T-helper 2 cell treated with Interferon-gamma antibody and Interleukin-4, amounts not matched to agents 100 ng/mL and 5 ng/mL, for 36 hours (primary cell): ENCODE results near the gene EMC6. TPM values are rescaled to one million over a fixed set of nuclear protein-coding genes. Genes with fewer than 3 reads are reported as not detected.

Experiments used
- intact Hi-C: fragments of 100-400 bp; cut with micrococcal nuclease; formaldehyde crosslinking; loops from one replicate; pipeline ENCODE4 v1.15.1; 2023
- total RNA-seq: library from RNA; stranded (reverse); gene quantifications from 2 replicates; pipeline ENCODE4 v1.2.3, GENCODE V29; 2022

The EMC6 gene
- total RNA-seq, 1 donor from 2014 or later: 44.3 TPM

DNA sequence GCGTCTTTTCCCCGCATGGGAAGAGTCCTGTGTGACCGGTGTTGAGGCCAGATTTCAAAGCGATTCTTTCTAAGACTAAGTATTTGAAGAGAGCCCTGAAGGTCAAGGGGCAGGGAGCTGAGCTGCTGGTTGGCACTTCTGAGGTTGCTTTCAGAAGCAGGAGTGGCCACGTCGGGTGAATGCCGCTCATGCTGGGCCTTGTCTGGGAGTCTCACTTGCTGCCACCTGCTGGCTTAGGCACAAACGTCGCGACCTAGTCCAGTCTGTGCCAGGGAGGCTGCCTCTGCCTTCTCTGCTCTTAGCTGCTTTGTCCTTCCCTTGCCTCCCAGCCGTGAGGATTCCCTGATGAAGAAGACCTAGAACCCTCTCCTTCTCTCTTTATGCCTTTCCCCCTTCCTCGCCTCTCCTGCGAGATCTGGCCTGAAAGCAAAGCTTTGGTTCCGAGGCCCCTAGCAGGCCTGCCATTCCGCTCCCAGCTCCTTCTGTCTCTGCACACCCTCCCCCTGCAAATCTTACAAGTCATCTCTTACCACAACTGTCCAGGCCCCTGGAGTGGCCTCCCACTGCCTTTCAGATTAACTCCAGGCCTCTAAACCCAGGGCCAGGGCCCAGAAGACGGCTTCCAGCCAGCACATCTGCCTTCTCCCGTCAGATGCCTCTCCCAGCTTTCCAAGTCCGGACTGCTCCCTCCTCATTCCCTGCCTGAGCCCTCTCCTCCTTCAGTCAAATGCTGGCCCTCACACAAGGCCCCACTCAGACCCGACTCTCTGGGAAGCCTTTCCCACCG lies 20.6 kb upstream of the EMC6 start:
- intact Hi-C loops: loop anchor here (1.0 to 5.0 kb wide), 2 partner anchors 46 to 601 kb away; no protein-coding TSS in a partner anchor

DNA sequence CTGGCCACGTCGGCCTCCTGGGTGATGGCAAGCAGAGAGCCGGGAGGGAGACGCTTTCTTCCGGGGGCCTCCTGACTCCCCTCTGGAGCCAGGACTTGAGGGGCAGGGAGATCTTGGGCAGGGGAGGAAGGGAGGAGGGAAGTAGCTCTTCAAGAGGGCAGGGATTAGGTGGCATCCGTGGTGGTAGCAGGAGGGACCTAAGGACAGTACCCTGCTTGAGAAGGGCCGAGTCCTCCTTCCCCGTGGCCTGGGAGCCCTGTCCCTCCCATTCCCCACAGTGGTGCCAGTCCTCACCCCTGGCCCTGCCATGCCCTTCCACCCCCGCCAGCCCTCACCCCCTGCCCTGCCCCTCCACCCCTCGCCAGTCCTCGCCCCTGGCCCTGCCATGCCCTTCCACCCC lies 12.8 kb upstream of the EMC6 start:
- intact Hi-C loops: no loop called here

- intact Hi-C loops: no loop called here
Measured at GRCh38 chr17:3656353-3656752, 12.3 kb upstream of the EMC6 start.

DNA sequence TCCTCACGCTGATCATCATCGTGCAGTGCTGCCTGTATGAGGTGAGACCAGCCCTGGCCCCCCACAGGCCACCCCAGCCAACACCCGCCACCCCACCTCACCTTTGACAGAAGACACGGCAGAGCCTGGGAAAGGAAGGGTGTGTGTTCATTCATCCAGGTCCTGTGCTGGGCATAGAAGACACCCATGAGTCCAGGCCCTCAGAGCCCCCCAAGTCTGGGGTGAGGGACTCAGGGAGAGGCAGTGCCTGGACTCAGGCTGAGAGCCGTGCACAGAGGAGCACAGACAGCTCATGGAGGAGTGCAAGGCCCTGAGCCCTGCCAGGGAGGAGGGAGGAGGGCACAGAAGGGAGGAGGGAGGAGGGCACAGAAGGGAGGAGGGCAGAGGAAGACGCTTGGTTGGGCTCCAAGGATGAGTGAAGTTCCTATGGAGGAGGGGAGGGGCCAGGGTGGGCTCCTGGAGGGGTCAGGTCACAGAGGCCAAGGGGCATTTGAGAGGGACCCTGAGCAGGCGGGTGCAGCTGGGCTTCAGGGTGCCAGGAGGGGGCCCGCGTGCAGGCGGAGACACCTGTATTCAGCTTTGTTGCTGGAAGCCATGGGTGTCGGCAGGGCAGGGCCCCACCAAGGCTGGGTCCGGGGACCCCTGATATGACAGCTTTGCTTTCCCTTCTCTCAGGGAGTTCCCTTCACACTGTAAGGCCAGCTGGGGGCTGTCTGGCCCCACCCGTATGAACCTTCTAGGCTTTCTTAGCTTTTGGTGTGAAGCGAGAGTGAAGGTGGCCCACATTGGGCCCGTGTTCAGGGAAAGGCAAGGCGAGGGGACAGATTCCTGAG lies 11.6 kb upstream of the EMC6 start:
- intact Hi-C loops: no loop called here

GRCh38 chr17:3657588-3657869 lies 11.1 kb upstream of the EMC6 start:
- intact Hi-C loops: no loop called here

GRCh38 chr17:3657874-3658783 lies 10.5 kb upstream of the EMC6 start:
- intact Hi-C loops: no loop called here

- intact Hi-C loops: no loop called here
Measured at GRCh38 chr17:3658784-3659449, 9.7 kb upstream of the EMC6 start.

- intact Hi-C loops: no loop called here
Measured at GRCh38 chr17:3659541-3660111, 9.0 kb upstream of the EMC6 start.

DNA sequence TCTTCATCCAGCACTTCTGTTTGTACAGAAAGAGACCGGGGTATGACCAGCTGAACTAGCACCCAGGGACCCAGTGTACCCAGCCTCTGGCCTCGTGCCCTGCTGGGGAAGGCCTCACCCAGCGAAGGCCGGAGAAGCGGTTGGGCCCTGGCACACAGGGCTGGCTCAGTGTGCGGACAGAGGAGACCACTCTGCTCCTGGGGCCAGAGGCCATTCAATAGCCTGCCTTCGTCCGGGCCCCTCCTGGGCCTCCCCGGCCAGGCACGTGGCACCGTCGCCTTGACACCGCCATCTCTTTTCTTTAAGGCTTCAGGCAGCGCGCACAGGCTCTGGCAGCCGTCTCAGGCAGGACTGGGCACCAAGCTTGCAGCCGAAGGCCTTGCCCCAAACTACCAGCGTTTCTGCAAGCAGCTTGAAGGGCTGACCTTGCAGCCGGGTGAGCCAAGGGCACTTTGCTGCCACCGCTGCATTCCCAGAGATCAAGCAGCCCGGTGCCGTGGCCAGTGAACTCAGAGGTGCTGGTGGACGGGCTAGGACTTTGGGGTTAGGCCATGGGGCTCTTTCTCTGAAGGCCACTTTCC lies 8.2 kb upstream of the EMC6 start:
- intact Hi-C loops: no loop called here

- intact Hi-C loops: loop anchor here (1.0 kb wide), 1 partner anchor 23 kb away; no protein-coding TSS in a partner anchor
Measured at GRCh38 chr17:3663102-3664011, 5.3 kb upstream of the EMC6 start.

GRCh38 chr17:3665834-3666233 lies 2.8 kb upstream of the EMC6 start:
- intact Hi-C loops: loop anchor here (5.0 kb wide), 2 partner anchors 46 to 226 kb away; partner anchors contain the start of gene CAMKK1

DNA sequence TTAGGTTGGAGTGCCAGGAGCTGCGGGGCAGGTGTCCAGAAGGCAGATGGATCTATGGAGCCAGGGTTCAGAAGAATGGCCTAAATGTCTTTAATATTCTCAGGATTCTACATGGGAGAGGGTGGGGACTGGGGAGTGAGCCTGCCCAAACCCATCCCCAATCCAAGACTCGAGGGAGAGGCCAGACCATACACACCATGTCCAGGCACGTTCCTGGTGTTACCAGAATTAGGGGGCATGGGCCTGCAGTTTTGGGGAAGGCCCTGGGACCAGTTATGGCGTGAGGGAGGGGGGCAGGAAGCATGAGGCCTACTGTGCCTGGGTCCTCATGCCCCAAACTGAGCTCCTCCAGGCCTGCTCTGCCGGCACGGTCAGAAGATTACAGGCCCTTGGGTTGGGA lies 2.1 kb upstream of the EMC6 start:
- intact Hi-C loops: loop anchor here (5.0 kb wide), 2 partner anchors 46 to 226 kb away; partner anchors contain the start of gene CAMKK1

DNA sequence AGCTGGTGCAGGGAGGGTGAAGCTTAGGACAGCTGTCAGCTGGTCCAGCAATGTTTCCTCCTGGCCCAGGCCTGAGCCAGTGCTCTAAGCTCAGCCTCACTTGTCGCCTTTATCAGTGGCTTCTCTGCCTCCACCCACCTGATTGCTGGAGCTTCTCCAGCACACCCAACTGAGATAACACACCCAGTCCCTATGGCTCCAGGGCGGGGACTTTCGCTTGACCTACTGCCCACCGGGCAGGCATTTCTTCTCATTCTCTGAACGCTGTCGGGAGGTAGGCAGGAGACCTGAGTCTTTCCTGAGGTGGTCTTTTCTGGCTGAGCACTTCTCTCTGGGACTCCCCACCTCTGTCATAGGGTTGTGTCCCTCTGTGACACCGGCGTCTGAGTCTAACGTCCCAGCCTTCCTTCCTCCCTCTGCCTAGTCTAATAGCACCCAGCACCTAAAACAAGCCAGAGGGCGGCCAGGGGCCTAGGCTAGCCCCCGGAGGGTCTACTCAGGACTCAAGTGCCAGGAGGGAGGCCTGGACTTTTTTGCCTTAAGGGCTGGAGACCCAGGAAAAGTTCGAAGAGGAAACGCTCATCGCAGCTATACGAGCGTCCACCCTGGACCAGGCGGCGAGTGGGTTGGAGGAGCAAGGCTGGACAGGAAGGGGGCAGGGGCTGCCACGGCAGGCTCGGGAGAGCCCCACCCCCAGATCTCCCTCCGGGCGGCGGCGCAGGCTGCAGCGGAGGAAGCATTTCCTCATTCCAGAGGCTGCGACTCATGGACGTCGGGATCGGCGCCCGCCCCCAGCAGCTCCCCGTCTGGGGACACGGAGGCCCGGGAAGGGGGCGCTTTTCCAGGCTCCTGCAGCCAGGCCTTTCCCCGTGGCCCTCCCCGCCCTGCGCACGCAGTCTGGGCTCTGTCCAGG lies 990 bp upstream of the EMC6 start:
- intact Hi-C loops: loop anchor here (1.0 to 5.0 kb wide), 4 partner anchors 31 to 225 kb away; partner anchors contain the start of genes CAMKK1, CTNS, HASPIN and SHPK

- intact Hi-C loops: loop anchor here (5.0 kb wide), 2 partner anchors 43 to 223 kb away; partner anchors contain the start of gene CAMKK1
Measured at GRCh38 chr17:3669085-3669347, 404 bp downstream of the EMC6 start.

DNA sequence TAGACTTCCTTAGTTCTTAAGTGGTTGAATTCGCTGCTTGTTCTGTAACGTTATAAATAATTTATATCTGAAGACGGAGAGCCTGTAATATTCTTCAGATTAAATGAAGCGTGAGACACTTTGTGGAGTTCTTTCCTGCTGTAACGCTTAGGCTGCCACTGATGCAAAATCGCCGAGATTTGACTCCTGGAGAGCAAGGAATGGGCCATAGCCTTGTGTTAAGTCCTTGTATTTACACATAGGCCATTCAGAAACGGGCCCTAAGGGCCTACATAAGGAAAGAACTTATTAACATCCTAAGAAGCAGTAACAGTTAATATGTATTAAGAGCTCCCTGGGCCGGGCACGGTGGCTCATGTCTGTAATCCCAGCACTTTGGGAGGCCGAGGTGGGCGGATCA lies 936 bp downstream of the EMC6 start:
- intact Hi-C loops: loop anchor here (5.0 kb wide), 2 partner anchors 43 to 223 kb away; partner anchors contain the start of gene CAMKK1

- intact Hi-C loops: no loop called here
Measured at GRCh38 chr17:3672571-3672970, 4.0 kb downstream of the EMC6 start.

DNA sequence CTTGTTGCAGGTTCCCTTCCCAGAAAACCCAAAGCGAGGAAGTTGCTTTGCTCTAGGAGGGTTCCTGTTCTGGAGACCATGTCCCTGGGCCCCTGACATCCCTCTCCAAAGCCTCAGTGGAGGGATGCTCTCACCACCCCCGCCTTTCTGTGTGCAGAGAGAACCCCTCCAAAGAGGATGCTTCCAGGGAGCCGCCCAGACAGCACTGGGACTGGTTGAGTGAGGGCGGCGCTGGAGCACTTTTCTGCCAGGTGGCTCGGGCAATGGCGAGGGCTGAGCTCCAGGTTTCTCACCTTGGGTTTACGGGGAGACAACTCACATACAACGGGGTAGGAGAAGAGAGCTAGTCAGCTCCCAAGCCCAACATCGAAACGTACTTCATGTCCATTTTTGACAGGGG lies 7.3 kb downstream of the EMC6 start:
- intact Hi-C loops: no loop called here
